HG03280 (cell line): ENCODE measurements around the gene MYO9A.
"Not testable (repeated sequence)": the region's sequence is repeated elsewhere in the genome, so short reads cannot be mapped to it uniquely, and the experiment has no call there.

Experiments
- ATAC-seq: cut with Tn5 transposase; IDR thresholded peaks from one replicate; pipeline ENCODE4 v1.9.1; 2021; ENCODE audit warnings: mild to moderate bottlenecking, moderate library complexity; ENCODE audit not compliant: unreplicated experiment

Gene MYO9A

GRCh38 chr15:72099155-72099554 lies 18.8 kb downstream of the MYO9A start:
- no peak for ATAC-seq

GRCh38 chr15:72098040-72098439 lies 19.9 kb downstream of the MYO9A start:
- no peak for ATAC-seq

- ATAC-seq, result no peak
Observed at GRCh38 chr15:72096796-72097195, 21.2 kb downstream of the MYO9A start.

- ATAC-seq, result no peak
Observed at GRCh38 chr15:72092691-72093090, 25.3 kb downstream of the MYO9A start.

- ATAC-seq, result no peak
Observed at GRCh38 chr15:72092006-72092405, 25.9 kb downstream of the MYO9A start.

GRCh38 chr15:72086920-72087648 lies 30.9 kb downstream of the MYO9A start:
- ATAC-seq, result no peak

GRCh38 chr15:72086010-72086697 lies 31.8 kb downstream of the MYO9A start:
- ATAC-seq, result no peak

GRCh38 chr15:72082176-72082575 lies 35.8 kb downstream of the MYO9A start:
- no peak for ATAC-seq

- peak; percentile 91 for ATAC-seq
Observed at GRCh38 chr15:72078887-72079286, 39.1 kb downstream of the MYO9A start.

- ATAC-seq, result no peak
Observed at GRCh38 chr15:72077950-72078349, 40.0 kb downstream of the MYO9A start.

- ATAC-seq, result no peak
Observed at GRCh38 chr15:72074335-72075060, 43.5 kb downstream of the MYO9A start.

GRCh38 chr15:72071448-72071825 lies 46.5 kb downstream of the MYO9A start:
- ATAC-seq, result not testable (repeated sequence)

GRCh38 chr15:72070817-72071447 lies 47.0 kb downstream of the MYO9A start:
- no peak for ATAC-seq

- ATAC-seq, result no peak
Observed at GRCh38 chr15:72068856-72069255, 49.1 kb downstream of the MYO9A start.

- ATAC-seq, result no peak
Observed at GRCh38 chr15:72065801-72066200, 52.1 kb downstream of the MYO9A start.

- ATAC-seq, result no peak
Observed at GRCh38 chr15:72063186-72063585, 54.8 kb downstream of the MYO9A start.

GRCh38 chr15:72062319-72062718 lies 55.6 kb downstream of the MYO9A start:
- ATAC-seq, result no peak

GRCh38 chr15:72060687-72061250 lies 57.2 kb downstream of the MYO9A start:
- no peak for ATAC-seq

GRCh38 chr15:72058585-72058984 lies 59.4 kb downstream of the MYO9A start:
- ATAC-seq, result no peak

GRCh38 chr15:72057548-72058091 lies 60.3 kb downstream of the MYO9A start:
- ATAC-seq, result no peak

- not testable (repeated sequence) for ATAC-seq
Observed at GRCh38 chr15:72056217-72056616, 61.7 kb downstream of the MYO9A start.
